H9 (cell line): ENCODE measurements around the gene KIAA0753. TPM values are rescaled to one million over a fixed set of nuclear protein-coding genes. Genes with fewer than 3 reads are reported as not detected.

Experiments used
- DNase-seq: peaks from one replicate; pipeline ENCODE4 v3.0.0-alpha.2; 2017
- H2AFZ ChIP-seq: one replicate; pipeline ENCODE4 v1.6.1; 2013; ENCODE audit warnings: mild to moderate bottlenecking, low read length, control low read depth, moderate library complexity
- H2AK5ac ChIP-seq: 2 replicates; pipeline ENCODE4 v1.6.1; 2013; ENCODE audit warnings: low read length, control low read depth, mixed read lengths; ENCODE audit not compliant: insufficient read length
- H2BK120ac ChIP-seq: one replicate; pipeline ENCODE4 v1.6.1; 2013; ENCODE audit warnings: low read depth, mild to moderate bottlenecking, low read length, control low read depth, inconsistent platforms; ENCODE audit not compliant: poor library complexity, severe bottlenecking
- H2BK12ac ChIP-seq: 2 replicates; pipeline ENCODE4 v1.6.1; 2013; ENCODE audit warnings: low read length, control low read depth, mixed read lengths, low read depth; ENCODE audit not compliant: insufficient read length
- H2BK15ac ChIP-seq: 2 replicates; pipeline ENCODE4 v1.6.1; 2013; ENCODE audit warnings: low read depth, low read length, control low read depth
- H2BK20ac ChIP-seq: one replicate; pipeline ENCODE4 v1.6.1; 2013; ENCODE audit warnings: low read depth, mild to moderate bottlenecking, low read length, control low read depth, inconsistent platforms; ENCODE audit not compliant: poor library complexity, severe bottlenecking
- H2BK5ac ChIP-seq: 2 replicates; pipeline ENCODE4 v1.6.1; 2013; ENCODE audit warnings: low read length, control low read depth, mixed read lengths; ENCODE audit not compliant: insufficient read length
- H3K14ac ChIP-seq: 2 replicates; pipeline ENCODE4 v1.6.1; 2013; ENCODE audit warnings: low read length, control low read depth; ENCODE audit not compliant: insufficient read depth
- H3K18ac ChIP-seq: 2 replicates; pipeline ENCODE4 v1.6.1; 2013; ENCODE audit warnings: low read depth, mild to moderate bottlenecking, mixed read lengths, low read length, control low read depth; ENCODE audit not compliant: insufficient read length
- H3K23ac ChIP-seq: 2 replicates; pipeline ENCODE4 v1.6.1; 2013; ENCODE audit warnings: low read length, control low read depth, mixed read lengths, low read depth; ENCODE audit not compliant: insufficient read length
- H3K23me2 ChIP-seq: 2 replicates; pipeline ENCODE4 v1.6.1; 2013; ENCODE audit warnings: low read depth, mild to moderate bottlenecking, mixed read lengths, low read length, control low read depth; ENCODE audit not compliant: insufficient read length, poor library complexity, severe bottlenecking
- H3K27ac ChIP-seq: 2 replicates; pipeline ENCODE4 v1.5.1; 2013; ENCODE audit warnings: low read length, control low read depth, mixed read lengths, low read depth; ENCODE audit not compliant: insufficient read length
- H3K27me3 ChIP-seq: 2 replicates; pipeline ENCODE4 v1.6.1; 2013; ENCODE audit warnings: low read length, control low read depth, inconsistent platforms; ENCODE audit not compliant: insufficient read depth
- H3K4ac ChIP-seq: 2 replicates; pipeline ENCODE4 v1.6.1; 2013; ENCODE audit warnings: low read depth, mild to moderate bottlenecking, control low read depth, inconsistent platforms, low read length, moderate library complexity
- H3K4me1 ChIP-seq: 2 replicates; pipeline ENCODE4 v1.6.1; 2013; ENCODE audit warnings: low read length, control low read depth, inconsistent platforms; ENCODE audit not compliant: insufficient read depth
- H3K4me2 ChIP-seq: 2 replicates; pipeline ENCODE4 v1.6.1; 2013; ENCODE audit warnings: low read length, control low read depth, mixed read lengths; ENCODE audit not compliant: insufficient read length, insufficient read depth
- H3K56ac ChIP-seq: 2 replicates; pipeline ENCODE4 v1.6.1; 2013; ENCODE audit warnings: low read depth, mild to moderate bottlenecking, mixed read lengths, low read length, control low read depth; ENCODE audit not compliant: insufficient read length
- H3K79me1 ChIP-seq: 2 replicates; pipeline ENCODE4 v1.6.1; 2013; ENCODE audit warnings: low read depth, mild to moderate bottlenecking, moderate library complexity, low read length, control low read depth, inconsistent platforms; ENCODE audit not compliant: insufficient read depth, poor library complexity, severe bottlenecking
- H3K79me2 ChIP-seq: 2 replicates; pipeline ENCODE4 v1.6.1; 2013; ENCODE audit warnings: low read length, control low read depth, inconsistent platforms; ENCODE audit not compliant: insufficient read depth
- H3K9ac ChIP-seq: 2 replicates; pipeline ENCODE4 v1.6.1; 2013; ENCODE audit warnings: low read length, control low read depth, mixed read lengths; ENCODE audit not compliant: insufficient read length; ENCODE audit errors: extremely low read depth
- H3K9me3 ChIP-seq: one replicate; pipeline ENCODE4 v1.6.1; 2013; ENCODE audit warnings: low read depth, low read length, inconsistent platforms; ENCODE audit not compliant: control insufficient read depth
- H3T11ph ChIP-seq: one replicate; pipeline ENCODE4 v1.6.1; 2013; ENCODE audit warnings: mild to moderate bottlenecking, low read length, control low read depth, inconsistent platforms
- H4K20me1 ChIP-seq: one replicate; pipeline ENCODE4 v1.6.1; 2013; ENCODE audit not compliant: control insufficient read depth, insufficient read length, insufficient read depth
- H4K5ac ChIP-seq: 2 replicates; pipeline ENCODE4 v1.6.1; 2013; ENCODE audit warnings: low read depth, mild to moderate bottlenecking, mixed read lengths, low read length, control low read depth; ENCODE audit not compliant: insufficient read length
- H4K8ac ChIP-seq: replicated peaks from 2 replicates; pipeline ENCODE4 v1.6.1; 2013; ENCODE audit warnings: low read length, control low read depth, mixed read lengths, low read depth; ENCODE audit not compliant: insufficient read length
- H4K91ac ChIP-seq: 2 replicates; pipeline ENCODE4 v1.6.1; 2013; ENCODE audit warnings: low read depth, mild to moderate bottlenecking, moderate library complexity, mixed read lengths, low read length, control low read depth; ENCODE audit not compliant: insufficient read length
- H3K27ac Mint-ChIP-seq, 3 experiments: 2 replicates in 2 of 3; 3 replicates in 1 of 3; pipeline ENCODE4 v1.8.0; 2020 to 2021; ENCODE audit warnings: mixed read lengths in 3 of 3, mild to moderate bottlenecking in 1 of 3, moderate library complexity in 1 of 3
- H3K27me3 Mint-ChIP-seq: 2 replicates; pipeline ENCODE4 v1.8.0; 2021; ENCODE audit warnings: low read depth, mild to moderate bottlenecking, moderate library complexity, mixed read lengths
- H3K36me3 Mint-ChIP-seq, 3 experiments: 2 replicates in 2 of 3; 3 replicates in 1 of 3; pipeline ENCODE4 v1.8.0; 2020 to 2021; ENCODE audit warnings: low read depth in 3 of 3, mixed read lengths in 3 of 3; ENCODE audit not compliant: insufficient read depth in 1 of 3
- H3K4me1 Mint-ChIP-seq, 2 experiments: 2 replicates each; pipeline ENCODE4 v1.8.0; 2020; ENCODE audit warnings: mixed read lengths in 2 of 2
- H3K4me3 Mint-ChIP-seq, 2 experiments: 2 replicates in 1 of 2; 3 replicates in 1 of 2; pipeline ENCODE4 v1.8.0; 2020 to 2021; ENCODE audit warnings: mild to moderate bottlenecking in 2 of 2, mixed read lengths in 2 of 2, moderate library complexity in 1 of 2
- H3K9me3 Mint-ChIP-seq, 2 experiments: 2 replicates in 1 of 2; 3 replicates in 1 of 2; pipeline ENCODE4 v1.8.0; 2020; ENCODE audit warnings: mild to moderate bottlenecking in 2 of 2, mixed read lengths in 2 of 2, moderate library complexity in 1 of 2
- WGBS: extraction: QIAGEN DNeasy Blood & Tissue Kit; methylation state at CpG from one replicate; pipeline ENCODE4 v1.1.7; 2013; ENCODE audit warnings: missing lambda C conversion rate, low lambda C conversion rate, mixed read lengths; ENCODE audit not compliant: insufficient read length; ENCODE audit errors: extremely low coverage; 5-methylcytosine and 5-hydroxymethylcytosine counted together
- total RNA-seq: library from RNA; stranded (reverse); gene quantifications from 2 replicates; pipeline ENCODE4 v1.2.1, GENCODE V29; 2021
- TF ChIP-seq, protein P1 (sequence below): fragments of 200-600 bp; sonication (generic); conservative IDR thresholded peaks from 3 replicates; pipeline ENCODE4 v1.8.0; 2021; ENCODE audit warnings: antibody characterized with exemption, mild to moderate bottlenecking

KIAA0753 gene
- total RNA-seq, 1 experiment from 2014 or later, result 37.2 TPM

DNA sequence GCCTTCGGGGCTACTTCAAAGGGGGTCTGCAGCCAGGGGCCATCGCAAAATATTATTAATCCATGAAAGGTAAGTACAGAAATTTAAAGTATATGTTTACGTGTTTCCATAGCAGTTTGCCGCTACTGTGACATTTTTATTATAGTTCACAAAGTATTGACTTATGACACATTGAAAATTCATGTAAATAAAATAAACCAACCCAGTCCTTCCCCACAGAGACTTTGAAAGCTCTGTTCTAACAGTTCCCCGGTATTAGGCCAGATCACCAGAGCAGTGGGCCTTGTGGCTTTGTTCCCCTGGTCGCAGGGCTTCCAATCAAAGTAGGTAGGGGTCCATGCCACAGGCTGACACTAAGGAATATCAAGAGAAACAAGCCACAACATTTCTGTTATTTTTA, 13.9 kb downstream of the KIAA0753 start:
- TF ChIP-seq, protein P1, sequence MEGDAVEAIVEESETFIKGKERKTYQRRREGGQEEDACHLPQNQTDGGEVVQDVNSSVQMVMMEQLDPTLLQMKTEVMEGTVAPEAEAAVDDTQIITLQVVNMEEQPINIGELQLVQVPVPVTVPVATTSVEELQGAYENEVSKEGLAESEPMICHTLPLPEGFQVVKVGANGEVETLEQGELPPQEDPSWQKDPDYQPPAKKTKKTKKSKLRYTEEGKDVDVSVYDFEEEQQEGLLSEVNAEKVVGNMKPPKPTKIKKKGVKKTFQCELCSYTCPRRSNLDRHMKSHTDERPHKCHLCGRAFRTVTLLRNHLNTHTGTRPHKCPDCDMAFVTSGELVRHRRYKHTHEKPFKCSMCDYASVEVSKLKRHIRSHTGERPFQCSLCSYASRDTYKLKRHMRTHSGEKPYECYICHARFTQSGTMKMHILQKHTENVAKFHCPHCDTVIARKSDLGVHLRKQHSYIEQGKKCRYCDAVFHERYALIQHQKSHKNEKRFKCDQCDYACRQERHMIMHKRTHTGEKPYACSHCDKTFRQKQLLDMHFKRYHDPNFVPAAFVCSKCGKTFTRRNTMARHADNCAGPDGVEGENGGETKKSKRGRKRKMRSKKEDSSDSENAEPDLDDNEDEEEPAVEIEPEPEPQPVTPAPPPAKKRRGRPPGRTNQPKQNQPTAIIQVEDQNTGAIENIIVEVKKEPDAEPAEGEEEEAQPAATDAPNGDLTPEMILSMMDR, result no peak
- no peak overlapping the region for H4K5ac ChIP-seq
- H3K23ac ChIP-seq, result no peak overlapping the region
- no peaks in the 10 kb centered on the region for H3K4me1 ChIP-seq
- no peak overlapping the region for H2BK12ac ChIP-seq
- no peak overlapping the region for H3T11ph ChIP-seq
- H3K27ac ChIP-seq, result no peak overlapping the region
- no peak overlapping the region for H2AFZ ChIP-seq
- H4K8ac ChIP-seq, result no peak overlapping the region
- no peaks in the 10 kb centered on the region for H3K79me2 ChIP-seq
- H3K27ac Mint-ChIP-seq, result no peak overlapping the region
- peaks cover 7 to 69% (median 46%) of the 10 kb centered on the region in 3 experiments; a peak in 6 of 7 replicates for H3K36me3 Mint-ChIP-seq
- H4K20me1 ChIP-seq, result no peaks in the 10 kb centered on the region
- DNase-seq, result no peak
- H3K23me2 ChIP-seq, result no peaks in the 10 kb centered on the region
- H3K4ac ChIP-seq, result no peak overlapping the region
- H3K9ac ChIP-seq, result no peak overlapping the region
- WGBS, result no CpG with 5 or more reads among the region's 6 CpGs
- no peak overlapping the region for H4K91ac ChIP-seq
- H3K27me3 Mint-ChIP-seq, result no peaks in the 10 kb centered on the region
- no peak overlapping the region for H2AK5ac ChIP-seq
- H3K9me3 ChIP-seq, result no peaks in the 10 kb centered on the region
- H3K79me1 ChIP-seq, result peaks cover 3% of the 10 kb centered on the region
- no peak overlapping the region for H2BK15ac ChIP-seq
- H3K18ac ChIP-seq, result no peak overlapping the region
- H3K4me1 Mint-ChIP-seq, result no peaks in the 10 kb centered on the region
- no peak overlapping the region for H3K4me2 ChIP-seq
- H3K9me3 Mint-ChIP-seq, result no peaks in the 10 kb centered on the region
- H2BK120ac ChIP-seq, result no peak overlapping the region
- no peaks in the 10 kb centered on the region for H3K27me3 ChIP-seq
- no peak overlapping the region for H2BK5ac ChIP-seq
- H3K4me3 Mint-ChIP-seq, result no peak overlapping the region
- no peak overlapping the region for H3K56ac ChIP-seq
- no peak overlapping the region for H3K14ac ChIP-seq
- no peak overlapping the region for H2BK20ac ChIP-seq
